IMR-90 (cell line): ENCODE results near the gene OR7D2. TPM values are rescaled to one million over a fixed set of nuclear protein-coding genes. Genes with fewer than 3 reads are reported as not detected.

Source experiments
- ATAC-seq: fragments of 200-7000 bp; cut with Tn5 transposase; 2 replicates; pipeline ENCODE4 v1.9.1; 2020; ENCODE audit warnings: low read depth, mild to moderate bottlenecking, moderate library complexity
- BruUV-seq: library from RNA; stranded (reverse); fragments of 400-500 nt; replicated peaks from 2 replicates; lab custom pipeline; 2021; lab: Mats Ljungman, UMichigan
- CTCF ChIA-PET: fragments of 300-600 bp; formaldehyde crosslinking; extraction: SDS; loops from one replicate; lab custom pipeline; 2021; ENCODE audit warnings: antibody characterized with exemption; lab: Yijun Ruan, JAX
- POLR2A ChIA-PET: fragments of 300-600 bp; sonication (Branson Sonifier 250); formaldehyde crosslinking; loops from one replicate; lab custom pipeline; 2022; ENCODE audit warnings: antibody characterized with exemption; ENCODE audit not compliant: unreplicated experiment; lab: Charles Lee
- DNase-seq: peaks from one replicate; pipeline ENCODE4 v3.0.0; 2013
- H2AFZ ChIP-seq: replicated peaks from 2 replicates; pipeline ENCODE3; 2013; ENCODE audit warnings: low read length, mild to moderate bottlenecking; ENCODE audit not compliant: poor library complexity
- H2AK5ac ChIP-seq: 2 replicates; pipeline ENCODE4 v1.6.1; 2013; ENCODE audit warnings: low read depth, low read length, inconsistent platforms
- H2AK9ac ChIP-seq: replicated peaks from 2 replicates; pipeline ENCODE3; 2013; ENCODE audit warnings: mild to moderate bottlenecking, low read depth, low read length, moderate library complexity; ENCODE audit not compliant: poor library complexity
- H2BK120ac ChIP-seq: 2 replicates; pipeline ENCODE4 v1.6.1; 2013; ENCODE audit warnings: low read depth, low read length, inconsistent platforms
- H2BK15ac ChIP-seq: 3 replicates; pipeline ENCODE4 v1.6.1; 2013; ENCODE audit warnings: low read depth, low read length, inconsistent platforms
- H2BK20ac ChIP-seq: 2 replicates; pipeline ENCODE4 v1.6.1; 2013; ENCODE audit warnings: low read depth, mild to moderate bottlenecking, inconsistent platforms, low read length, moderate library complexity
- H2BK5ac ChIP-seq: 2 replicates; pipeline ENCODE4 v1.6.1; 2013; ENCODE audit warnings: mild to moderate bottlenecking, low read depth, low read length, inconsistent platforms; ENCODE audit not compliant: poor library complexity, severe bottlenecking
- H3K14ac ChIP-seq: replicated peaks from 2 replicates; pipeline ENCODE4 v1.6.1; 2013; ENCODE audit warnings: low read depth, low read length, inconsistent platforms
- H3K18ac ChIP-seq: 2 replicates; pipeline ENCODE4 v1.6.1; 2013; ENCODE audit warnings: low read depth, low read length, control low read depth
- H3K23ac ChIP-seq: 2 replicates; pipeline ENCODE4 v1.6.1; 2013; ENCODE audit warnings: low read depth, low read length, inconsistent platforms
- H3K27ac ChIP-seq: 2 replicates; pipeline ENCODE4 v1.5.1; 2013; ENCODE audit warnings: mild to moderate bottlenecking, control low read depth, low read length; ENCODE audit not compliant: insufficient read depth
- H3K27me3 ChIP-seq: 2 replicates; pipeline ENCODE4 v1.6.1; 2013; ENCODE audit warnings: low read length; ENCODE audit not compliant: control insufficient read depth, insufficient read depth
- H3K36me3 ChIP-seq: 2 replicates; pipeline ENCODE4 v1.6.1; 2013; ENCODE audit warnings: low read length, mixed read lengths; ENCODE audit not compliant: control insufficient read depth, insufficient read depth
- H3K4ac ChIP-seq: 2 replicates; pipeline ENCODE4 v1.6.1; 2013; ENCODE audit warnings: low read depth, low read length, inconsistent platforms
- H3K4me1 ChIP-seq: 2 replicates; pipeline ENCODE4 v1.6.1; 2013; ENCODE audit warnings: low read length, mixed read lengths; ENCODE audit not compliant: control insufficient read depth, insufficient read depth
- H3K4me2 ChIP-seq: 2 replicates; pipeline ENCODE4 v1.6.1; 2013; ENCODE audit warnings: low read depth, mild to moderate bottlenecking, control low read depth, low read length, moderate library complexity
- H3K4me3 ChIP-seq: 2 replicates; pipeline ENCODE4 v1.5.1; 2013; ENCODE audit warnings: low read depth, mild to moderate bottlenecking, control low read depth, low read length, moderate library complexity; ENCODE audit not compliant: insufficient read depth
- H3K56ac ChIP-seq: 2 replicates; pipeline ENCODE4 v1.6.1; 2013; ENCODE audit warnings: low read length, inconsistent platforms; ENCODE audit not compliant: insufficient read depth; ENCODE audit errors: extremely low read depth
- H3K79me1 ChIP-seq, 2 experiments: 2 replicates each; pipeline ENCODE4 v1.6.1; 2013; ENCODE audit warnings: low read length in 2 of 2, inconsistent platforms in 1 of 2, low read depth in 1 of 2
- H3K9ac ChIP-seq: 2 replicates; pipeline ENCODE4 v1.6.1; 2013; ENCODE audit warnings: low read depth, low read length, control low read depth
- H3K9me1 ChIP-seq: 2 replicates; pipeline ENCODE4 v1.6.1; 2013; ENCODE audit warnings: low read length, inconsistent platforms; ENCODE audit not compliant: insufficient read depth
- H3K9me3 ChIP-seq: 2 replicates; pipeline ENCODE4 v1.6.1; 2013; ENCODE audit warnings: low read length; ENCODE audit not compliant: control insufficient read depth, insufficient read depth
- H4K20me1 ChIP-seq: 2 replicates; pipeline ENCODE4 v1.6.1; 2013; ENCODE audit warnings: low read length, inconsistent platforms; ENCODE audit not compliant: insufficient read depth
- H4K5ac ChIP-seq: 2 replicates; pipeline ENCODE4 v1.6.1; 2013; ENCODE audit warnings: mild to moderate bottlenecking, low read depth, low read length, control low read depth
- H4K8ac ChIP-seq, 2 experiments: 2 replicates each; pipeline ENCODE4 v1.6.1; 2013; ENCODE audit warnings: low read depth in 2 of 2, low read length in 2 of 2, control low read depth in 1 of 2, inconsistent platforms in 1 of 2
- H4K91ac ChIP-seq: 2 replicates; pipeline ENCODE4 v1.6.1; 2013; ENCODE audit warnings: low read depth, low read length, inconsistent platforms; ENCODE audit not compliant: insufficient read depth
- BHLHE40 ChIP-seq: fragments of 150-350 bp; IDR thresholded peaks from 2 replicates; pipeline ENCODE4 v1.6.1; 2016; ENCODE audit warnings: mild to moderate bottlenecking, low read depth, low read length
- CEBPB ChIP-seq: IDR thresholded peaks from 2 replicates; pipeline ENCODE4 v1.6.1; 2012; ENCODE audit warnings: low read depth, low read length, improper control_type of control experiment
- CHD1 ChIP-seq: IDR thresholded peaks from 2 replicates; pipeline ENCODE4 v1.6.1; 2012; ENCODE audit warnings: low read depth, low read length, improper control_type of control experiment
- CTCF ChIP-seq: conservative IDR thresholded peaks from 2 replicates; pipeline ENCODE4 v1.5.1; 2012; ENCODE audit warnings: mild to moderate bottlenecking, low read depth, low read length, improper control_type of control experiment
- FOS ChIP-seq: fragments of 150-350 bp; IDR thresholded peaks from 2 replicates; pipeline ENCODE4 v1.6.1; 2016; ENCODE audit warnings: low read depth, low read length
- MAFK ChIP-seq: IDR thresholded peaks from 2 replicates; pipeline ENCODE4 v1.6.1; 2012; ENCODE audit warnings: low read depth, low read length, improper control_type of control experiment
- MAZ ChIP-seq: IDR thresholded peaks from 2 replicates; pipeline ENCODE4 v1.6.1; 2012; ENCODE audit warnings: low read depth, mild to moderate bottlenecking, low read length, improper control_type of control experiment, moderate library complexity, borderline replicate concordance
- NFE2L2 ChIP-seq: fragments of 150-350 bp; IDR thresholded peaks from 2 replicates; pipeline ENCODE4 v1.6.1; 2016; ENCODE audit warnings: low read depth, mild to moderate bottlenecking, low read length
- POLR2A ChIP-seq: IDR thresholded peaks from 2 replicates; pipeline ENCODE4 v1.6.1; 2012; ENCODE audit warnings: mild to moderate bottlenecking, low read depth, low read length
- RCOR1 ChIP-seq: IDR thresholded peaks from 2 replicates; pipeline ENCODE4 v1.6.1; 2012; ENCODE audit warnings: mild to moderate bottlenecking, low read length, improper control_type of control experiment; ENCODE audit not compliant: insufficient replicate concordance
- RFX5 ChIP-seq: IDR thresholded peaks from 2 replicates; pipeline ENCODE4 v1.8.0; 2012; ENCODE audit warnings: low read depth, mild to moderate bottlenecking, low read length, moderate library complexity
- SMC3 ChIP-seq: fragments of 150-350 bp; IDR thresholded peaks from 2 replicates; pipeline ENCODE4 v1.6.1; 2016; ENCODE audit warnings: low read depth, mild to moderate bottlenecking, antibody characterized with exemption, low read length, moderate library complexity
- WGBS, 2 experiments: methylation state at CpG; one replicate each; pipeline versions ENCODE4 v1.1.5 to v1.1.7; 2013; ENCODE audit warnings: missing lambda C conversion rate in 2 of 2; ENCODE audit not compliant: insufficient read length in 1 of 2; ENCODE audit errors: extremely low coverage in 2 of 2; 5-methylcytosine and 5-hydroxymethylcytosine counted together
- dilution Hi-C: fragments of 300-500 bp; cut with HindIII; formaldehyde crosslinking; loops from one replicate; pipeline ENCODE4 v1.14.3; 2018; ENCODE audit warnings: low sequenced_read_pairs; ENCODE audit not compliant: unreplicated experiment
- in situ Hi-C: fragments of 300-500 bp; cut with MboI; formaldehyde crosslinking; loops from 3 replicates; pipeline ENCODE4 v1.14.3; 2019; ENCODE audit warnings: low sequenced_read_pairs, inconsistent platforms, mixed read lengths
- intact Hi-C: fragments of 100-400 bp; cut with micrococcal nuclease; formaldehyde crosslinking; loops from 2 replicates; pipeline ENCODE4 v1.10.0; 2022
- polyA plus RNA-seq, 3 experiments: library from polyadenylated mRNA; depleted of rRNA; stranded (reverse); fragments of >200 nt; gene quantifications; 2 replicates each; pipeline ENCODE4 v1.2.3, GENCODE V29; 2012; ENCODE audit warnings: low replicate concordance in 1 of 3
- total RNA-seq: library from RNA; depleted of rRNA; stranded (reverse); fragments of >200 nt; gene quantifications from 2 replicates; pipeline ENCODE4 v1.2.3, GENCODE V29; 2012
- TF ChIP-seq, protein P1 (sequence below): fragments of 150-350 bp; IDR thresholded peaks from 2 replicates; pipeline ENCODE4 v1.6.1; 2016; ENCODE audit warnings: low read depth, mild to moderate bottlenecking, low read length, moderate library complexity, borderline replicate concordance
- TF ChIP-seq, protein P2 (sequence below): fragments of 150-350 bp; IDR thresholded peaks from 2 replicates; pipeline ENCODE4 v1.6.1; 2017; ENCODE audit warnings: mild to moderate bottlenecking, antibody characterized with exemption, low read length, low read depth

Gene OR7D2
- total and polyA plus RNA-seq, 2 of the 4 experiments (the other 2 are of a cell fraction), result not detected

DNA sequence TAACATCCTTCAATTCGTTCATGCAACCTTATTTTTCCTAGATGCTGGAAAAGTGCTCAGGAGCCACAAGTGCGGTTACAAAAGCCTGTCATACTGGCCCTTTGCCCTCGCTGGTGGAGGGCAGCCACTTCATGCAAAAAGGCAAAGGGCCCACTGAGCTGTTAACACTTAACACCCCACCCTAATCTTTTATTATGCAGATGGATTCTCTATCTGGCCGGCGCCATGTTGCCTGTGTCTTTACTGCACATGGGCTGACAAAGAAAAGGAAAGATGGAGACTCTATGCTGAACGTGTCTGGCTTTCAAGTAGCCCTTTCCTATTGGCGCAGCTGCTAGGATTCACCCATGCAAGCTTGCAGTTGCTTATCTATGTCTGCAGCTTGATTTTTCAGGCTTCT lies 10.8 kb downstream of the OR7D2 start:
- TF ChIP-seq POLR2A (no peak), MAZ (no peak), BHLHE40 (no peak), CHD1 (no peak), FOS (no peak), SMC3 (no peak), CEBPB (no peak), MAFK (no peak), RCOR1 (no peak), RFX5 (no peak), NFE2L2 (no peak), CTCF (no peak)
- TF ChIP-seq, protein P1, sequence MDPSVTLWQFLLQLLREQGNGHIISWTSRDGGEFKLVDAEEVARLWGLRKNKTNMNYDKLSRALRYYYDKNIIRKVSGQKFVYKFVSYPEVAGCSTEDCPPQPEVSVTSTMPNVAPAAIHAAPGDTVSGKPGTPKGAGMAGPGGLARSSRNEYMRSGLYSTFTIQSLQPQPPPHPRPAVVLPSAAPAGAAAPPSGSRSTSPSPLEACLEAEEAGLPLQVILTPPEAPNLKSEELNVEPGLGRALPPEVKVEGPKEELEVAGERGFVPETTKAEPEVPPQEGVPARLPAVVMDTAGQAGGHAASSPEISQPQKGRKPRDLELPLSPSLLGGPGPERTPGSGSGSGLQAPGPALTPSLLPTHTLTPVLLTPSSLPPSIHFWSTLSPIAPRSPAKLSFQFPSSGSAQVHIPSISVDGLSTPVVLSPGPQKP, result no peak
- TF ChIP-seq, protein P2, sequence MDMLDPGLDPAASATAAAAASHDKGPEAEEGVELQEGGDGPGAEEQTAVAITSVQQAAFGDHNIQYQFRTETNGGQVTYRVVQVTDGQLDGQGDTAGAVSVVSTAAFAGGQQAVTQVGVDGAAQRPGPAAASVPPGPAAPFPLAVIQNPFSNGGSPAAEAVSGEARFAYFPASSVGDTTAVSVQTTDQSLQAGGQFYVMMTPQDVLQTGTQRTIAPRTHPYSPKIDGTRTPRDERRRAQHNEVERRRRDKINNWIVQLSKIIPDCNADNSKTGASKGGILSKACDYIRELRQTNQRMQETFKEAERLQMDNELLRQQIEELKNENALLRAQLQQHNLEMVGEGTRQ, result no peak
- no peak overlapping the region for H2AFZ ChIP-seq
- POLR2A ChIA-PET, result no interaction called here

More for the DNA sequence above, 10.8 kb downstream of the OR7D2 start:
- no CpG with 5 or more reads among the region's 7 CpGs for WGBS, 2 experiments
- no peak overlapping the region for H3K56ac ChIP-seq
- H3K4me3 ChIP-seq, result no peak overlapping the region
- H4K20me1 ChIP-seq, result no peaks in the 10 kb centered on the region
- H3K4me1 ChIP-seq, result no peaks in the 10 kb centered on the region
- no peak overlapping the region for H2BK20ac ChIP-seq
- no peak overlapping the region for H3K27ac ChIP-seq
- H3K18ac ChIP-seq, result no peak overlapping the region
- H3K23ac ChIP-seq, result no peak overlapping the region
- H4K8ac ChIP-seq, result no peak overlapping the region
- H3K36me3 ChIP-seq, result no peaks in the 10 kb centered on the region
- no peak overlapping the region for H3K14ac ChIP-seq
- intact Hi-C loops, result no loop called here
- H3K4me2 ChIP-seq, result no peak overlapping the region
- no peak overlapping the region for H2BK5ac ChIP-seq
- no peaks in the 10 kb centered on the region for H3K27me3 ChIP-seq
- H2BK120ac ChIP-seq, result no peak overlapping the region
- H3K9me3 ChIP-seq, result peaks cover 5% of the 10 kb centered on the region; the same call in 1 of the 2 replicates
- H4K5ac ChIP-seq, result no peak overlapping the region
- H4K91ac ChIP-seq, result no peak overlapping the region
- no peak overlapping the region for H2AK9ac ChIP-seq
- no TSS peak for BruUV-seq
- H3K79me1 ChIP-seq, result no peaks in the 10 kb centered on the region
- CTCF ChIA-PET, result no interaction called here
- in situ Hi-C loops, result no loop called here
- dilution Hi-C loops, result no loop called here
- no peak overlapping the region for H3K4ac ChIP-seq
- no peak overlapping the region for H3K9ac ChIP-seq
- no peaks in the 10 kb centered on the region for H3K9me1 ChIP-seq
- H2AK5ac ChIP-seq, result no peak overlapping the region
- ATAC-seq (no peak), DNase-seq (no peak)
- H2BK15ac ChIP-seq, result no peak overlapping the region
